ENCODE data around the gene SPR.

SPR gene

GRCh38 chr2:72932045-72932740, 45.0 kb downstream of the SPR start:
- no peak for DNase-seq (ENCODE audit: low spot score)

- no peak for DNase-seq (ENCODE audit: low spot score)
Observed at GRCh38 chr2:72932805-72933204, 45.6 kb downstream of the SPR start.

GRCh38 chr2:72933207-72933606, 46.0 kb downstream of the SPR start:
- DNase-seq (ENCODE audit: low spot score) = no peak

- DNase-seq (ENCODE audit: low spot score) = no peak
Observed at GRCh38 chr2:72933646-72934151, 46.5 kb downstream of the SPR start.

- peak; percentile 73 for DNase-seq (ENCODE audit: low spot score)
Observed at GRCh38 chr2:72934683-72935610, 47.7 kb downstream of the SPR start.

- no peak for DNase-seq (ENCODE audit: low spot score)
Observed at GRCh38 chr2:72935611-72935957, 48.4 kb downstream of the SPR start.

- no peak for DNase-seq (ENCODE audit: low spot score)
Observed at GRCh38 chr2:72936660-72937355, 49.6 kb downstream of the SPR start.

GRCh38 chr2:72937356-72937669, 50.1 kb downstream of the SPR start:
- DNase-seq (ENCODE audit: low spot score) = no peak

GRCh38 chr2:72938455-72938854, 51.2 kb downstream of the SPR start:
- no peak for DNase-seq (ENCODE audit: low spot score)

- DNase-seq (ENCODE audit: low spot score) = no peak
Observed at GRCh38 chr2:72940361-72940760, 53.2 kb downstream of the SPR start.

GRCh38 chr2:72940786-72941185, 53.6 kb downstream of the SPR start:
- no peak for DNase-seq (ENCODE audit: low spot score)

All from SW480 (cell line).